ENCODE data around the gene ACAD10. TPM values are rescaled to one million over a fixed set of nuclear protein-coding genes. Genes with fewer than 3 reads are reported as not detected.

The ACAD10 gene
- total RNA-seq, 3 donors from 2014 or later, result 17.9 to 24.1 (median 18.7) TPM

- H3K27me3 ChIP-seq, result no peaks in the 10 kb centered on the region
- H3K4me3 ChIP-seq, result no peak overlapping the region
- intact Hi-C loops (cut with DNase I; ENCODE audit: low total_unique reads), result no loop called here
- H3K4me1 ChIP-seq, result no peaks in the 10 kb centered on the region
- no peaks in the 10 kb centered on the region for H3K9me3 ChIP-seq
- no peaks in the 10 kb centered on the region for H3K36me3 ChIP-seq
- H3K27ac ChIP-seq, result no peak overlapping the region
- TF ChIP-seq POLR2A (IDR thresholded peaks at IDR 0.05), result no peak
- no peak for TF ChIP-seq CTCF (IDR thresholded peaks at IDR 0.05)
- TF ChIP-seq POLR2AphosphoS5 (IDR thresholded peaks at IDR 0.05), result no peak
- DNase-seq (ENCODE audit: low spot score in 2 of 2), result no peak
Observed at GRCh38 chr12:111741235-111741812, 55.5 kb downstream of the ACAD10 start.

DNA sequence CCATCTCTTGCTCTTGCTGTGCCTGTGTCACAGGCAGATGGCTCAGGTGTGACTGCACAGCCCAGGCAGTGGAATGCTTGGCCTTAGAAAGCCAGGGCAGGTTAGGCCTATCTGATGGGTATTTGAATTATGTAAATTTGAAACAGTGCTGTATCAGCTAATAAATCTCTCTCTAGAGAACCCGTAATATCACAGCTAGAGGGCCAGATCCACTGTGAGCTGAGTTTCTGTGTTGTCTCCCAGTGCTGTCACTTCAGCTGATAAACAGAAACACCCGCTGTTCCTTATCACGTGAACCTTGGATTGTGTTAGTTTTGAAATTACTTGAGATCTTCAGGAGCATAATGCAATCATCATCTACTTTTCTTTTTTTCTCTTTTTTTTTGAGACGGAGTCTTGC, 59.4 kb downstream of the ACAD10 start:
- no peaks in the 10 kb centered on the region for H3K9me3 ChIP-seq
- no peaks in the 10 kb centered on the region for H3K4me1 ChIP-seq
- no peak overlapping the region for H3K4me3 ChIP-seq
- TF ChIP-seq POLR2A (IDR thresholded peaks at IDR 0.05) (no peak), POLR2AphosphoS5 (IDR thresholded peaks at IDR 0.05) (no peak)
- H3K36me3 ChIP-seq, result no peaks in the 10 kb centered on the region
- DNase-seq (ENCODE audit: low spot score in 2 of 2), result no peak
- intact Hi-C loops (cut with DNase I; ENCODE audit: low total_unique reads), result loop anchor here (5.0 kb wide), 1 partner anchor 52 kb away; no protein-coding TSS in a partner anchor
- H3K27me3 ChIP-seq, result no peaks in the 10 kb centered on the region
- no peak overlapping the region for H3K27ac ChIP-seq

DNA sequence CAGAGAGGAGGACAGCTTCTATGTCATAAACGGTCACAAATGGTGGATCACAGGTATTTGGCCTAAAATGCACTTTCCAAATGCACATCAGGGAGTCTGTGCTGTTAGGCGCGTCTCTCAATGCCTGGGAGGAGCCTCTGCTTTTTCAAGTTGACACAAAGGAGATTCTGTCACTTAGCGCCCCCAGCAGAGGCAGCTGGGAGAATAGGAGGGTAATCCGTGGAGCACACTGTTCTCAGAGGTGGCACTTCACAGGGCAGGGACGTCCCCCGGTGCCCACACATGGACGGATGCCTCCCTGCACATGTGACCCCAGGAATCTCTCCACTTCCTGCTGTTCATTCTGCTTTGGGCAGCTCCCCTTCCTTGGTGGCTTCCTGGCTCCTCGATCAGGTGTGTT, 61.5 kb downstream of the ACAD10 start:
- DNase-seq (ENCODE audit: low spot score in 2 of 2), result no peak
- no peak overlapping the region for H3K4me3 ChIP-seq
- no peak overlapping the region for H3K27ac ChIP-seq
- H3K4me1 ChIP-seq, result no peaks in the 10 kb centered on the region
- H3K27me3 ChIP-seq, result no peaks in the 10 kb centered on the region
- no peaks in the 10 kb centered on the region for H3K36me3 ChIP-seq
- TF ChIP-seq POLR2A (IDR thresholded peaks at IDR 0.05), result no peak
- no peak for TF ChIP-seq POLR2AphosphoS5 (IDR thresholded peaks at IDR 0.05)
- no peak for TF ChIP-seq CTCF (IDR thresholded peaks at IDR 0.05)
- intact Hi-C loops (cut with DNase I; ENCODE audit: low total_unique reads), result loop anchor here (5.0 kb wide), 1 partner anchor 50 kb away; no protein-coding TSS in a partner anchor
- H3K9me3 ChIP-seq, result no peaks in the 10 kb centered on the region

- Histone ChIP-seq H3K36me3 (no peaks in the 10 kb centered on the region), H3K9me3 (no peaks in the 10 kb centered on the region), H3K4me3 (no peak overlapping the region), H3K4me1 (no peaks in the 10 kb centered on the region), H3K27ac (no peak overlapping the region), H3K27me3 (no peaks in the 10 kb centered on the region)
- no peak for DNase-seq (ENCODE audit: low spot score in 2 of 2)
- intact Hi-C loops (cut with DNase I; ENCODE audit: low total_unique reads), result loop anchor here (5.0 kb wide), 1 partner anchor 49 kb away; no protein-coding TSS in a partner anchor
- TF ChIP-seq CTCF (IDR thresholded peaks at IDR 0.05) (no peak), POLR2A (IDR thresholded peaks at IDR 0.05) (no peak), POLR2AphosphoS5 (IDR thresholded peaks at IDR 0.05) (no peak)
Observed at GRCh38 chr12:111748151-111748672, 62.4 kb downstream of the ACAD10 start.

GRCh38 chr12:111748867-111749266, 63.0 kb downstream of the ACAD10 start:
- no peaks in the 10 kb centered on the region for H3K36me3 ChIP-seq
- H3K9me3 ChIP-seq, result no peaks in the 10 kb centered on the region
- H3K27me3 ChIP-seq, result no peaks in the 10 kb centered on the region
- H3K27ac ChIP-seq, result no peak overlapping the region
- H3K4me3 ChIP-seq, result no peak overlapping the region
- no peak for TF ChIP-seq POLR2AphosphoS5 (IDR thresholded peaks at IDR 0.05)
- TF ChIP-seq CTCF (IDR thresholded peaks at IDR 0.05), result no peak
- no peak for TF ChIP-seq POLR2A (IDR thresholded peaks at IDR 0.05)
- DNase-seq (ENCODE audit: low spot score in 2 of 2), result no peak
- no peaks in the 10 kb centered on the region for H3K4me1 ChIP-seq
- intact Hi-C loops (cut with DNase I; ENCODE audit: low total_unique reads), result loop anchor here (5.0 kb wide), 1 partner anchor 48 kb away; no protein-coding TSS in a partner anchor
